Measurements from ENCODE around the gene SF3B2.
"Not testable (repeated sequence)": the region's sequence is repeated elsewhere in the genome, so short reads cannot be mapped to it uniquely, and the experiment has no call there.

Gene SF3B2

DNA sequence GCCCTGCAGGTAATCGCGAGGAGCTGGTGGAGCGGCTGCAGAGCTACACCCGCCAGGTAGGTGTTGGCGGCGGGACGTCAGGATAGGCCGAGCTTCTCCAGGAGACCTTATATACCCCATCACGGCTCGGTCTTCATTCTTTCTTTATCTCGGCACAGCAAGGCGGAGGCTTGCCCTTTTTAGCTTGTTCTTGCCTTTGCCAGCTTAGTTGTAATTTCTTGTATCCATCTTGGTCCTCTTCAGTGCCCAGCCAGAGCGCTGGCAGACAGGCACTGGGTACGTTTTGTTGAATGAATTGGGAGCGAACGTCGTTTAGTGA lies 459 bp downstream of the SF3B2 start:
- no peak for DNase-seq

DNA sequence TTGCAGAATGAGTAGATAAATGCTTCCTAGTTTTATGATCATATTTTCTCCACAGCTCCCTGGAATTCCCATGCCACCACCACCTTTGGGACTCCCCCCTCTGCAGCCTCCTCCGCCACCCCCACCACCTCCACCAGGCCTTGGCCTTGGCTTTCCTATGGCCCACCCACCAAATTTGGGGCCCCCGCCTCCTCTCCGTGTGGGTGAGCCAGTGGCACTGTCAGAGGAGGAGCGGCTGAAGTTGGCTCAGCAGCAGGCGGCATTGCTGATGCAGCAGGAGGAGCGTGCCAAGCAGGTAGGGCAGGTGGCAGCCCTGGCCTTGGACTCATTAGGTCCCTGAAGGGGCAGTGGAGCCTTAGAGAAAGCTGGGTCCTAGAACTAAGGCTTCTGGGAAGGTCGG lies 2.9 kb downstream of the SF3B2 start:
- no peak for DNase-seq

DNA sequence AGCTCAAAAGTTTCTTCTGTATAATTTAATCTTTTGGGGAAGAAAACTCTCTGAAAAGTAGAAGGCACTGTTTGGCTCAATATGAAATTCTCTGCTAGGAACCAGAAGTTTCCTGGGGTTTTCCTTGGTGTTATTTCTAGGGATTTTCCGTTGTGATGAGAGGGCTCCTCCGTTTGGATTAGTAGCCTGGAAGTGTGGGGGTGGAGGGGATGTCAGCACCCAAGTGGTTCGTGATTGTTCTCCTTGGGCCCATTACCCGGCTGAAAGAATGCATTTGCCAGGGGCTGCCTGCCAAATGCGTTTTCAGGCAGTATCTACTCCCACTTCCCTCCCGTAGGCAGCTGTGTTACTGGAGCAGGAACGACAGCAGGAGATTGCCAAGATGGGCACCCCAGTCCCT lies 4.3 kb downstream of the SF3B2 start:
- DNase-seq: no peak

DNA sequence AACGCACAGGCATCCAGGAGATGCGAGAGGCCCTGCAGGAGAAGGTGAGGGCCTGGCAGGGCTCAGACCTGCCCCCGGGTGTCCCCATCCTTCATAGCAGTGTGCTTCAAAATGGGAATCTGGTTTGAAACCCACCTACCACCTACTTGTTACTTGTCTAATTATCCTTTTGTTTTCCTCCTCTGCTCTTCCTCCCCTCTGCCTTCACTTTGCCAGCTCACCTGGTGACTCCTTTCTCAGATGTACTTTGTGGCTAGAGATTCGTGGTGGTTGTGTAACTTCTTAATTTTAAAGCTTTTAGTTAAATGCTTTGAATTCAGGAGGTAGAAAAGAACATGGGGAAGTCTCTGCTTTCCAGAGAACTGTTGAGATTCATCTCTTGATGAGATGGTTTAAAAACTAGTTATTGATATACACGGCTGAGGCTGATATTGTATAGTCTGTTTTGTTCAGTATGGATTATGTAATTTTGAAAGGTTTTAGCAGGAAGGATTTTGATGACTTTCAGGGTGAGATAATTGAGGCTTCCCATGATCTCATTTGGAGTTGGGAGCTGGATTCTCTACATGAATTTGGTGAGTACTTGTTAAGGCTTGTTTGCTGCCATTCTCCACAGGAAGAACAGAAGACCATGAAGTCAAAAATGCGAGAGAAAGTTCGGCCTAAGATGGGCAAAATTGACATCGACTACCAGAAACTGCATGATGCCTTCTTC lies 8.0 kb downstream of the SF3B2 start:
- DNase-seq: no peak

DNA sequence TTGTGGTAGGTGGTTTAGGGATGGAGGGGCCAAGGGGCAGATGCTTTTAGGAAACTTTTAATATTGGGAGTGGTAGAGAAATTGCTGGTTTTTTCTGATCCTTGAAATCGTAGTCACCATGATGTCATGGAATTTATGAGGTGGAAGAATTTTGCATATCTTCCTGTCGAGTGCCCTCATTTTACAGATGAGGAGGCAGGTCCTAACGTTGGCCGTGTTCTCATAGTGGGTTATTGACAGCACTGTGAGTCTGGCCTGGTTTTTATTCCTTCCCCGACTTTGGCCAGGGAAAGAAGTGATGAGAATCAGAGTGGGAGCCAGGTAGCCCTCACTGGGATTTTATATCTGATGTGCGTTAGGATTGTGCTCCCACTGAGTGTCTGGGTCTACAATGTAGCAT lies 9.1 kb downstream of the SF3B2 start:
- DNase-seq: no peak

DNA sequence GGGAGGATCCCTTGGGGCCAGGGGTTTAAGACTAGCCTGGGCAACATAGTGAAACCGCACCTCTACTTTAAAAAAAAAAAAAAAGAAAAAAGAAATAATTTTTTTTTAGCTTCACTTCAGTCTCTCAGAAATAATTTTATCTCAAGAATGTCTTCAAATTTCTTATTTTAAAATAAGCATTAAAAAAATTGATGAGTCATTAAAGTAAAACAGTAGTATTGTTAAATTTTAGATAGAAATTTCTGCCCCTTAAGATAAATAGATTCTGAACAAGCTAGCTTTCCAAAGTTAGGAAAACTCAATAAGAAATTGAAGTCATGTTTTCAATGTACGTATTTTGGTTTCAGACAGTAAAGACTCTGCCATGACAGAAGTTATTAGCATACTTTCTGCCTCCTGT lies 10.2 kb downstream of the SF3B2 start:
- no peak for DNase-seq

DNA sequence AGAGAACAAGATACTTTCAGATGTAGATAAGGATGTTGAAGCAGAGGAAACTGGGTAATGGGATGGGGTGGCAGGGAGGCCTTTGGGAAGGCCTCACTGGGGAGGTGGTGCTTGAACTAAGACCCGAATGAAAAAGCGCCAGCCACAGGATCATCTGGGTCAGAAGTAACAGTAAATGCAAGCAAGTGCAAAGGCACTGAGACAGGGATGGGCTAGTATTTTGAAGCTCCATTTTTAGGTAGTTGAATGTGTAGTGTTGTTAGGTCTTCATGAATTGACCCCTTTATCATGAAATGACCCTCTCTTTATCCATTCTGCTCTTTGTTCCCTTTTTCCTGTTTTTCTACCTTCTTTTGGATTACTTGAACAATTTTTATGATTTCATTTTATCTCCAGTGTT lies 11.7 kb downstream of the SF3B2 start:
- DNase-seq: no peak

DNA sequence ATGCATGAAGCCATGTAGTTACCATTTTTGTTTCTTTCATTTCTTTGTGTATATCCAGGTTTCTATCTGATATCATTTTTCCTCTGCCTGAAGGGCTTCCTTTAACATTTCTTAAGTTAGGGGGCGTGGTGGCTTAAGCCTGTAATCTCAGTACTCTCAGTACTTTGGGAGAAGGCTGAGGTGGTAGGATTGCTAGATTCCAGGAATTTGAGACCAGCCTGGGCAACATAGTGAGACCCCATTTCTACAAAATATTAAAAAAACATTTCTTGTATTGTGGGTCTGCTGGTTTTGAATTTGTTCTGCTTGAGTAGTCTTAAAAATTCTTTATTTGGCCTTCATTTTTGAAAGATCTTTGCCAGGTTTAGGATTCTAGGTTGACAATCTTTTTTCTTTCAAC lies 12.4 kb downstream of the SF3B2 start:
- no peak for DNase-seq

DNA sequence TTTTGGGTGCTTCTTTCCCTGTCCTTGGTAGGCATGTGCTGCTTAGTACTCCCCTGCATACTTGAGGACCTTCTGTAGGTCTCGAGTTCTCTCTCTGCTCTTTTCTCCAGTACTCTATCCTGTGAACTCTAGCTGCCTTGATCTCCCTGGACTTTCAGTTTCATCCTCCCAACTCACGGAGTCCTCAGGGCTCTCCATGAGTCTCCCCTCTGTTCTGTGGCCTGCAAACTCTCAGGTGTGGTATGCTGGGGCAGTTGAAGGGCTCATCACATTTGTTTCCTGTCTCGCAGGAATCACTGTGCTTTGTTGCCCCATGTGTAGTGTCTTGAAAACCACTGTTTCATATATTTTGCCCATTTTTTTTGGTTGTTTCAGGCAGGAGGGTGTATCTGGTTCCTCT lies 14.6 kb downstream of the SF3B2 start:
- no peak for DNase-seq

DNA sequence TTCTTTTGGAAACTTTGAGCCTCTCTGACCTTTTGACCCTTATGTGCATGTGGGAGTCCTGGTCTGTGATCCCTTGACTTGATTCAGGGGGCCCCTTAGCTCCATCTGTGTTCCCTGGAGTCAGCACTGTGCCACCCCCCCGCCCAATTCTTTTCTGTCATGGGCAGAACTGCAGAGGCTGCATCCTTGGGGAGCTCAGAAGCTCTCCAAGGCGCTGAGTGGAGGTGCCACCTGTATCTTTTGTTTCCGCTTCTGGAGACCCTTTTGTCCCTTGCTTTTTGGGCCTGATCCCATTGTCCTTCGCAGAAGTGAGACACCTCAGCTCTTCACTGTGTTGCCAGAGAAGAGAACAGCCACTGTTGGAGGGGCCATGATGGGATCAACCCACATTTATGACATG lies 15.5 kb downstream of the SF3B2 start:
- no peak for DNase-seq

DNA sequence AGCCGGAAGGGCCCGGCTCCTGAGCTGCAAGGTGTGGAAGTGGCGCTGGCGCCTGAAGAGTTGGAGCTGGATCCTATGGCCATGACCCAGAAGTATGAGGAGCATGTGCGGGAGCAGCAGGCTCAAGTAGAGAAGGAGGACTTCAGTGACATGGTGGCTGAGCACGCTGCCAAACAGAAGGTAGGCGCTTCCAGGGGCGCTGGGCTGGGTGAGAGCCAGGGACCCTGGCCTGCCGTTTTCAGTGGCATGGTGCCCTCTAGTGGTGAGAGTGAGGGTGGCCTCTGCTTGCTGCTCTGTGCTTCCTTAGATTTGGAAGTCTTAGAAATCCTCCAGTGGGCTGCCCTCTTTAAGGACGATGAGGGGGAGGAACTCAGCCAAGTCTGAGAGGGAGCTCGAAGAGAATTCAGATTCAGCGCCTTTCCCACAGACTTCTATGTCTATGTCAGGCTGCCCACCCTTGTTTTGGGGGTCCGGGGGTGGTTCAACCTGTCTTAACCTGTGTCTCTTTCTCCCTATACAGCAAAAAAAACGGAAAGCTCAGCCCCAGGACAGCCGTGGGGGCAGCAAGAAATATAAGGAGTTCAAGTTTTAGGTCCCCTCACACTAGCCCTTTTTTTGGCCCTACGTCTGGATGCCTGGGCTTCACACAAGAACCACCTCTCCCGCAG lies 16.1 kb downstream of the SF3B2 start:
- DNase-seq: peak; percentile 21 to 59

DNA sequence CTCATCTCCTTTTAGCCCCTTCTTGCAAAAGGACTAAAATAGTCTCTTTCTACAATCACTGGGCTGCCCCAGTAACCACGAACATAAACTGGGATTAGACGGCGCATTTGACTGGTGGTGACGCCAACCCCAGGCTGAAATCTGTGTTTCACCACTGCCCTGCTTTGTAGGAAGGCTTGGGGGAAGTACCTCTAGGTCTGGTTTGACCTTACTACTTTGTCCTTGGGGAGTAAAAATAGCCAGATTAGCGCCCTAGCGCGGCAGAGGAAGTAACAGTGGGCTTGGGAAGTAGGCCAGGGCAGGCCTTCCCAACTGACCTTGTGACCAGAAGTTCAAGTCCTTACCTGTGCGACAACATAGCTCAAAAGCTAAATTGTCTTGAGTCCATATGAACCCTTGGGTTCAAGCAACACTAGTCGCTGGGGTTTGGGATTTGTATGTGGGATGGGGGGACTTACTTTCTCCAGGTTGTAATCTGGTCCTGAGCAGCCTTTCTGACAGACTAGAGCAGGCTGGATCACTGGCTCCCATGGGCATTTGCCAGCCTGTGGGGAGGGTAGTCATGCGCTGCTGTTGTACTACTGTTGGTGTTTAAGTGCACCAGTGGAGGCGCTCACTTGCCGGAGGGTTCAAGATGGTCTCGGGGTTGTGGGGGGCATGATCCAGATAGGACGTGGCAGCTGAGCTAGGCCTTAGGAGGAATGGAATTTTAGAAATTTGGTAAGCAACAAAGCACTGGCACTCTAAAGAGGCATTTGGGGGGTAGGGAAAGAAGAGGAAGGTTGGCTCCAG lies 17.0 kb downstream of the SF3B2 start:
- peak; percentile 24 to 45 for DNase-seq

DNA sequence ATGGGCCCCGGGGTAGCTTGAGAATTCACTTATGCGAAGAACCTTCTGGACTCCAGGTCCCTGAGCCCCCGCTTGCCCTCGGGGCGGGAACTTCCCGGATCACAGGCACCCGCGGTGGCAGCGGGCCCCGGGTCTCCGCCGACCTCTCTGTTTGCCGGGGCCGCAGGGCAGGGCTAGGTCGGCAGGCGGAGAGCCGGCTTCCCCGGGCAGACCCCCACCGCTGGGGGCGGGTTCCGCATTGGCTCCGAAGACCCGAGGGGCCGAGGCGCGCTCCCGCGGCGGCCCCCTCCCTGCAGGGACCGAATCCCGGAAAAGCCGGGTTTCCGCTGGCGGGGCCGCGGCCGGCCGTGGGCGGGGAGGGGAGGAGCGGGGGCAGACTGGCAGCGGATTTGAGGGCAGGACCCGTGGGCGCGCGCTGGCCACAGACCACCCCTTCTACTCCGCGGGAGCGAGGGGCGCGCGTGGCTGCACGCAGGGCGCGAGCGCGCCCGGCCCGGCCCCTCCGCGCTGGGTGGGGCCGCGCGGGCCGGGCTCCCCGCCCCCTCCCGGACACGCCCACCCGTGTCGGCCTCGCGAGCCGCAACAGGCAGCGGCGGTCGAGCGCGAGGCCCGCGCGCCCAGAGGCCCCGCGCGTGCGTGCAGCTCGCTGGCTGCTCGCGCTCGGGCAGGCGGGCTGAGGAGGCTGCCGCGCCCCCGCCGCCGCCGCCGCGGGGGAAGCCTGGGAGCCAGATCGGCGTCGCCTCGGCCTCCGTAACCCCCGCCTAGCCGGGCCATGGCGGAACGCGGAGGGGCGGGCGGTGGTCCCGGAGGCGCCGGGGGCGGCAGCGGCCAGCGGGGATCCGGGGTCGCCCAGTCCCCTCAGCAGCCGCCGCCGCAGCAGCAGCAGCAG lies 17.8 kb downstream of the SF3B2 start, which contains the start of gene PACS1:
Gene PACS1 (plus strand): TSS at position 558 of the 889 bp plus-strand sequence. CDS start 215 bp downstream, at position 773.
- DNase-seq: peak; percentile 45 to 66

DNA sequence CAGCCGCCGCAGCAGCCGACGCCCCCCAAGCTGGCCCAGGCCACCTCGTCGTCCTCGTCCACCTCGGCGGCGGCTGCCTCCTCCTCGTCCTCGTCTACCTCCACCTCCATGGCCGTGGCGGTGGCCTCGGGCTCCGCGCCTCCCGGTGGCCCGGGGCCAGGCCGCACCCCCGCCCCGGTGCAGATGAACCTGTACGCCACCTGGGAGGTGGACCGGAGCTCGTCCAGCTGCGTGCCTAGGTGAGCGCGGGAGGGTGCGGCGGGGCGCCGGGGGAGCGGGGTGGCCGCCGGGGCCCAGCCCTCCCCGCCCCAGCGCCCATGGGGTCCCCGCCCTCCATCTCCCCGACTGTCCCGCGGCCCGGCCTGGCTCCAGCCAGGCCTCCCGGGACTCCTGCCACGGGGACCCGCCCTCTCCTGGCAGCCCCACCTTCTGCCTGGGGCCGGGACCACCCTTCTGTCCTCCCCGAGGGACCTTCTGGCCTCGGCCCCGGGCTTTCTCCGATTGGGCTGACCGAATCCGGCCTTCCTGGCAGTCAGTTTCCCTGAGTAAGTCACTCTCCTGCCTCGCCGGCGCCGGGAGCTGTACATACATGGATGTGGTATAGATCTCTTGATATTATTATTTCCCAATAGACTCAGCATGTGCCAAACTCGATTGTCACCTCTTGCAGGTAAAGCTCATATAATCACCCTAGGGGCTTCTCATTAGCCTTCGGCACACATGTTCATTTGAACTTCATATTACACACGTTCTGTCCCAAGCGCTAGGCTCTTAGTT lies 18.6 kb downstream of the SF3B2 start:
- no peak for DNase-seq

DNA sequence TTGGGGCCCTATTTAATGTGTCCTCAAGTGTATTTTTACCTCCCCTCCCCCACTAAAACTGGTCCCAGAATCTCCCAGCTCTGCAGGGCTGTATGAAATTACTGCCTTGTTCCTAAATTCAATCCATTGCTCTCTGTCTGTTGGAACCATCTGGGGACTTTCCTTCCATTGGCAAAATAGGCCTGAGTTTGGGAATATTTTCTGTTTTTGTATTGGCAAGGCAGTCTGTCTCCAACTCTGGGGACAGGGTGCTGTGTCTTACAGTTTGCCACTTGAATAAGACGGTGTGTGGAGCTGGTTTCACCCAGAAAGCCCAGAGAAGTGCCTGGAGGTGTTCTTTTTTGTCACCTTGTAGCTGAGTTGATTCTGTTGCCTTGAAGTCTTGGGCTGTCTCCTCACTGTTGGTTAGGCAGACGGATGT lies 19.2 kb downstream of the SF3B2 start:
- DNase-seq: no peak

DNA sequence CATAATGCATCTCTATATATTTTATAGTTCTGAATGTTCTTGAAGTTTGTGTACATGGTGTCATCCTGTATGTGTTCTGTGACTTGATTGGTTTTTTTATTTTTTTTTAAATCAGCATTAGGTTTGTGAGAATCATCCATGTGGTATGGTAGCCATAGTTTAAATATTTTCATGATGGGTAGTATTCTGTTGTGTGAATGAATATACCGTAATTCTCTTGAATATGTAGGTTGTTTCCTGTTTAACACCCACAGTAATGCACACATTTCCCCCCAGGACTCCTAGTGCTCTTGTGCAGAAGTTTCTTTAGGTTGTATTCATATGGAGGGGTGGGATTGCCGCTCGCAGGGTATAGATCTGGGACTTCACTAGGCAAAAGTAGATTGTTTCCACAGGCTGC lies 19.9 kb downstream of the SF3B2 start:
- no peak for DNase-seq

DNA sequence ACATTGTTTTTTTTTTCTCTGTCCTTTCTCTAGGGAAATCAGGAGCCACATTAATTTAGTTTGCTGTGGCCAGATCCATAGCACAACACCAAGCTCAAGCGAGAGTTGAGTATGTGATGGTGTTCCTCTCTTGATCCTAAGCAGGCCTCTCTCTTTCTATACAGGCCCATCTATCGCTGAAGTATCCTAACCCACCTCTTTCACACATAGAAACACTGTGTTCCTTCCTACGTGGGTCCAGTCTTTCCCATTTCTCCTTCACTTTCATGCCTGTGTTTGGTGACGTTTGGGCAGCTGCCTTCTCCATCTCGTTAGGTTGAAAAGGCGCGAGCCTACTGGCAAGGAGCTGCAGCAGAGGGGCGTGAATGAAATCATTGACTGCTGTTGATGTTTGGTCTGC lies 20.4 kb downstream of the SF3B2 start:
- DNase-seq: no peak

DNA sequence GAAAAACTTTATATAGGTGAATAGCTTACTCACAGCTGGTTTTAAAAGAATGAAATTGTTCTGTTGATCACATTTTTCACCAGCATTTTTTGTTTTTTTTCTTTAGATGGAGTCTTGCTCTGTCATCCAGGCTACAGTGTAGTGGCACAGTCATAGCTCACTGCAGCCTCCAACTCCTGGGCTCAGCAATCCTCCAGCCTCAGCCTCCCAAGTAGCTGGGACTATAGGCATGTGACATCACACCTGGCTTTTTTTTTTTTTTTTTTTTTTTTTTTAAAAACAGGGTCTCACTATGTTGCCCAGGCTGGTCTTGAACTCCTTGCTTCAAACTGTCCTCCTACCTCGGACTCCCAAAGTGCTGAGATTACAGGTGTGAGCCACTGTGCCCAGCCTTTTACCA lies 21.5 kb downstream of the SF3B2 start:
- DNase-seq: no peak

DNA sequence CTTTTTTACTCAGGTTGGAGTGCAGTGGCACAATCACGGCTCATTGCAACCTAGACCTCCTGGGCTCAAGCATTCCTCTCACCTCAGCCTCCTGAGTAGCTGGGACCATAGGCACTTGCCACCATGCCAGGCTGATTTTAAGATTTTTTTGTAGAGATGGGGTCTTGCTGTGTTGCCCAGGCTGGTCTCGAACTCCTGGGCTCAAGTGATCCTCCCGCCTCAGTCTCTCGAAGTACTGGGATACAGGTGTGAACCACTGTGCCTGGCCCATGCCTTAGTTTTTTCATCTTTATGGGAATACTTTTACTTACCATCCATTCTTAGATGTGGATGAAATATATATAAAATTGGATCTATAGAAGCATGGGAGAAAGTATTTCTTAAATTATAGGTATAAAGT lies 23.1 kb downstream of the SF3B2 start:
- DNase-seq: no peak

DNA sequence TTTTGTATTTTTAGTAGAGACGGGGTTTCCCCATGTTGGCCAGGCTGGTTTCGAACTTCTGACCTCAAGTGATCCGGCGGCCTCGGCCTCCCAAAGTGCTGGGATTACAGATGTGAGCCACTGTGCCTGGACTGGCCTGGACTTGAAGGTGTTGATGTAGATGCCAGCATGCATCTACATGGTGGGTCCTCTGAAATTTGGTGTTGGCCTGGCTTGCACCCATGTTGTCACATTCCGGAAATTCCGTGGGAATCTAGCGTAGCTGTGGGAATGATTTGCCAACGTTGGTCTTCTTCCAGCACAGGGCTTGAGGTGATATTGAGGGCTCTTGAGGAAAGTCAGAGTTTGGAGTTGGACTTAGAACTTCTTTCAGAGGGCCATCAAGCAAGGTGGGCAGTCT lies 24.4 kb downstream of the SF3B2 start:
- no peak for DNase-seq

DNA sequence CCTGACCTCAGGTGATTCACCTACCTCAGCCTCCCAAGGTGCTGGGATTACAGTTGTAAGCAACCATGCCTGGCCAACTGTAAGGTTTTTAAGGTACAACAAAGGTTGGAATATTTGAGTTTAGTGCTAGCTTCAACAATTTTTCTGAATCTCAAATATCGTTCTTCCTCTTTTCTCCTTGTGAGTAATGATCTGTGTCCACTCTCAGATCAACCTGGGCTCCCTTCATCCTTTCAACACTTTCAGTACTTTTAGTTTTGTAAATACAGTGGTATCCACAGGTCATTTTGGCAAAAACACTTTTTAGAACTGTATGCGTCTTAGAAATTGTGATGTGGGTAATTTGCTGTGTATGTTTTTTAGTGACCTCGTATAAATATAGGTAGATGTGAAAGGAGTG lies 25.8 kb downstream of the SF3B2 start:
- DNase-seq: no peak

DNA sequence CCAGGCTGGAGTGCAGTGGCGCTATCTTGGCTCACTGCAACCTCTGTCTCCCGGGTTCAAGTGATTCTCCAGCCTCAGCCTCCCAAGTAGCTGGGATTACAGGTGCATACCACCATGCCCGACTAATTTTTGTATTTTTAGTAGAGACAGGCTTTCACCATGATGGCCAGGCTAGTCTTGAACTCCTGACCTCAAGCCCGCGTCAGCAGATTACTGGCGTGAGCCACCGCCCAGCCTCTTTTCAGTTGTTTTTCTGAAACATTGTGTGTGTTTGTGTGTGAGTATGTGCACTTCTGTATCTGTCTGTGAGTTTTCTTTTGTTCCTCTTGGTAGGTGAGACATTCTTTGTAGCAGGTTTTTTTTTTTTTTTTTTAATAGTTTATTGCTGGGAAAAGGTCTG lies 26.8 kb downstream of the SF3B2 start:
- not testable (repeated sequence) for DNase-seq
